ENCODE measurements around the gene GPR45. TPM values are rescaled to one million over a fixed set of nuclear protein-coding genes. Genes with fewer than 3 reads are reported as not detected.

Gene GPR45
- total RNA-seq, 1 donor from 2014 or later, result not detected

- Histone ChIP-seq H3K27me3 (ENCODE audit: control insufficient read depth in 3 of 3, insufficient read depth in 3 of 3, low read length in 3 of 3) (no peaks in the 10 kb centered on the region), H3K4me3 (ENCODE audit: low read length in 3 of 3) (no peak overlapping the region), H3K36me3 (ENCODE audit: control insufficient read depth in 3 of 3, insufficient read depth in 3 of 3, low read length in 3 of 3) (peaks cover 4 to 31% (median 28%) of the 10 kb centered on the region in 3 donors), H3K9ac (ENCODE audit: low read depth in 1 of 3, low read length in 3 of 3) (no peak overlapping the region), H3K9me3 (ENCODE audit: control insufficient read depth in 3 of 3, low read length in 3 of 3) (no peaks in the 10 kb centered on the region), H3K4me1 (ENCODE audit: control insufficient read depth in 3 of 3, insufficient read depth in 3 of 3, low read length in 3 of 3) (no peaks in the 10 kb centered on the region), H3K27ac (ENCODE audit: low read depth, low read length) (no peak overlapping the region)
These were observed 50.4 kb downstream of the GPR45 start for GRCh38 chr2:105291981-105292380.

Other genes starting within 250 kb of the GPR45 start
- 23.5 TPM for gene MRPS9, start 203.7 kb upstream of the GPR45 start, total RNA-seq
- gene TGFBRAP1, start 88.0 kb downstream of the GPR45 start, total RNA-seq, result 7.3 TPM
- gene C2orf49, start 95.8 kb downstream of the GPR45 start, total RNA-seq, result 13.0 TPM
- gene FHL2, start 157.3 kb downstream of the GPR45 start, total RNA-seq, result 66.3 TPM

Measured in skeletal muscle tissue (tissue), 4 donors.